ENCODE data around the gene ACMSD.
A peak's percentile ranks its signal among the peaks of the same experiment; 100 is the strongest.
"Not testable (repeated sequence)": the region's sequence is repeated elsewhere in the genome, so short reads cannot be mapped to it uniquely, and the experiment has no call there.

Gene ACMSD

GRCh38 chr2:134855709-134856108 lies 17.3 kb downstream of the ACMSD start:
- DNase-seq, result no peak

- no peak for DNase-seq
Measured at GRCh38 chr2:134858245-134858644, 19.8 kb downstream of the ACMSD start.

- no peak for DNase-seq
Measured at GRCh38 chr2:134861173-134861572, 22.8 kb downstream of the ACMSD start.

- DNase-seq, result no peak
Measured at GRCh38 chr2:134862069-134862468, 23.7 kb downstream of the ACMSD start.

GRCh38 chr2:134862674-134863073 lies 24.3 kb downstream of the ACMSD start:
- DNase-seq, result no peak

- DNase-seq, result no peak
Measured at GRCh38 chr2:134863446-134863845, 25.0 kb downstream of the ACMSD start.

GRCh38 chr2:134865067-134865787 lies 26.8 kb downstream of the ACMSD start:
- no peak for DNase-seq

- no peak for DNase-seq
Measured at GRCh38 chr2:134866498-134867099, 28.2 kb downstream of the ACMSD start.

- no peak for DNase-seq
Measured at GRCh38 chr2:134869946-134870736, 31.7 kb downstream of the ACMSD start.

- no peak for DNase-seq
Measured at GRCh38 chr2:134873152-134873551, 34.7 kb downstream of the ACMSD start.

GRCh38 chr2:134875309-134875708 lies 36.9 kb downstream of the ACMSD start:
- DNase-seq, result no peak

- no peak for DNase-seq
Measured at GRCh38 chr2:134882773-134883172, 44.4 kb downstream of the ACMSD start.

- no peak for DNase-seq
Measured at GRCh38 chr2:134883552-134884293, 45.3 kb downstream of the ACMSD start.

GRCh38 chr2:134884435-134884834 lies 46.0 kb downstream of the ACMSD start:
- DNase-seq, result no peak

- no peak for DNase-seq
Measured at GRCh38 chr2:134892282-134893035, 54.0 kb downstream of the ACMSD start.

- DNase-seq, result peak; percentile 7
Measured at GRCh38 chr2:134897932-134898331, 59.5 kb downstream of the ACMSD start.

- no peak for DNase-seq
Measured at GRCh38 chr2:134899204-134899603, 60.8 kb downstream of the ACMSD start.

GRCh38 chr2:134900151-134900550 lies 61.7 kb downstream of the ACMSD start:
- no peak for DNase-seq

GRCh38 chr2:134903701-134904100 lies 65.3 kb downstream of the ACMSD start:
- DNase-seq, result not testable (repeated sequence)

GRCh38 chr2:134905168-134905567 lies 66.8 kb downstream of the ACMSD start:
- DNase-seq, result no peak

- DNase-seq, result no peak
Measured at GRCh38 chr2:134906726-134907125, 68.3 kb downstream of the ACMSD start.

- not testable (repeated sequence) for DNase-seq
Measured at GRCh38 chr2:134907441-134908116, 69.2 kb downstream of the ACMSD start.

Data from RPMI8226 (cell line).